CD4-positive, alpha-beta T cell treated with Interleukin-15 for 1 hour (primary cell): ENCODE data around the gene BCL6.
"Not testable (repeated sequence)": the region's sequence is repeated elsewhere in the genome, so short reads cannot be mapped to it uniquely, and the experiment has no call there.

Experiments used
- DNase-seq: peaks from one replicate; pipeline ENCODE4 v3.0.0-alpha.2; 2020

BCL6 gene

DNA sequence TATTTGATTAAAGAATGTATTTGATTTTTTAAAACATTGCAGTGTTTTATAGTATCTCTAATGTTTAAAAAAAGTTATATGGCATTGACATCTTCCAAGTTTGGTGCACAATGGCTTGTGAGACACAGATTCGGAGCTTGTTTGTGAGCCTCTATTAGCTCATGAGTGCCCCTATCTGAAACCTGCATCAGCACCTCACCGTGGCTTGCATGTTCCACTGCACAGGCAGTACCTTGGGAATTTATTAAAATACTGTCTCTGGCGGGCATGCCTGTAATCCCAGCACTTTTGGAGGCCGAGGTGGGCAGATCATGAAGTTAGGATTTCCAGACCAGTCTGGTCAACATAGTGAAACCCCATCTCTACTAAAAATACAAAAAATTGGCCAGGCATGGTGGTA is 36.1 kb downstream of the BCL6 start:
- DNase-seq: no peak

DNA sequence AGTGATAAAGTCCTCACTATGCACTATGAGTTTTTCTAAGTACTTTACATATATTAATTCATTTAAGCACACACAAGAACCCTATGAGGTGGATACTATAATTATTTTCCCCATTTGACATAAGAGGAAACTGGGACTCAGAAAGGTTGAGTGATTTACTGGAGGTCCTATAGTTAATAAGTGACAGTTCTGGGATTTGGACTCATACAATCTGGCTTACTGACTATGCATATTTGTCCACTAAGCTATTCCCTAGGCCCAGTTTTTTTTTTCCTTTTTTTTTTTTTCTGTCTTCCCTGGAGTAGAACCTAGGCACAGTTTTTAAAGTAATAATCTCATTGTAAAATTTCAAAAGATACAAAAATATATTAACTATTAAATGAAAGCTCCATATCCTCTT is 36.6 kb downstream of the BCL6 start:
- DNase-seq: no peak

DNA sequence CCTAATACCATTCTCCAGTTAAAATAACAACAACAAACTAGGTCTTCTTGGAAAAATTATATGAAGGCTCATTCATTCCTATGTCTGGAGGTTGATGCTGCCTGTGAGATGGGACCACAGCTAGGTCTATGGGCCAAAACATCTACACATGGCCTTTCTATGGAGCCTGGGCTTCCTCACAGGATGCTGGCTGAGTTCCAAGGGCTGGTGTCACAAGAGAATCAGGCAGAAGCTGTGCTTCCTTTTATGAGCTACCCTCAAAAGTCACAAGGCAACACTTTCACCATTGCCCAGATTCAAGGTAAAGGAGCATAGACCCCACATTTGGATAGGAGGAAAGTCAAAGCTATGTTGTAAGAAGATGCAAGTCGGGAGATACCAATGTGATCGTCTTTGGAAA is 38.3 kb downstream of the BCL6 start:
- DNase-seq: no peak

DNA sequence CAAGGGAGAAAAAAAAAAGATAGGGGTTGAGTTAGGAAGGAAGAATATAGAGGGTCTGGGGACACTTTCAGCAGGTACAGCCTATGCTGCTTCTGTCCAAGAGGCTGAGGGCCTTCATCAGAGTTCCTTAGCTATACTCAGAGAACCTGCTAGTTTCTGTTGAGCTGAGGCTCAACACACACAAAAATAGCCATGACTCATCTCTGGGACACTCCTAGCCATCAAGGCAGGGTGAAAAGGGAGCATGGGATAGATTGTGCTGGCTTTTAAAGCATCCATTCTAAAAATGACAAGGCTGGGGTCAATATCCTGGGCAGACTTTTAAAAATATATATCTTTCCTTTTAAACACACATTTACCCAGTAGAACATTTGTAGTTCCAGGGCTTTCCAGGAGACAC is 40.1 kb downstream of the BCL6 start:
- DNase-seq: no peak

DNA sequence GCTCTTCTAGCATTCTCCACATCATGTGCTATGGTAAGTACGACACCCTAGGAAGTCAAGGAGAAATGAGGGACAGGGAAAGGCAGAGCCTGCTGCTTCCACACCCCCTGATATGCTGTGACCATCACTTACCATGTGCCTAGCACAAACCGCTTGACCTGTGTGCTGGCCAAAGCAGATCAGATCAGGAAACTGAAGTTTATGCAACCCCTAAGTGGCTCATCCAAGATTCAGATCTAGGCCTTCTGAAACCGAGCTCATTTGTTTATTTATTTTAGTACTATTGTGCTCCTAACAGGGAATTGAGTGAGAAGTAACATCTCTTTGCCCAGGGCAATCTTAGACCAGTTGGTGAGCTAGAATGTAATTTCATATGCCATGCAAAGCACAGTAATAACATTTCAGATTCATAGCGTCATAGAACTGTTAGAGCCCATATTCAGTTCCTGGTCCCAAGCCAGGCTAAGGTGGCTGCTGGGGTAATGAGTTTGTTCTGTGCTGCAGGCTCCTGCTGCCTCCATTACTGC is 42.7 kb downstream of the BCL6 start, which contains the start of gene RTP2:
Gene RTP2, minus strand, starts transcription at position 51 of the 527 bp plus-strand sequence. CDS start 429 bp downstream, outside the sequence.
- DNase-seq: no peak

DNA sequence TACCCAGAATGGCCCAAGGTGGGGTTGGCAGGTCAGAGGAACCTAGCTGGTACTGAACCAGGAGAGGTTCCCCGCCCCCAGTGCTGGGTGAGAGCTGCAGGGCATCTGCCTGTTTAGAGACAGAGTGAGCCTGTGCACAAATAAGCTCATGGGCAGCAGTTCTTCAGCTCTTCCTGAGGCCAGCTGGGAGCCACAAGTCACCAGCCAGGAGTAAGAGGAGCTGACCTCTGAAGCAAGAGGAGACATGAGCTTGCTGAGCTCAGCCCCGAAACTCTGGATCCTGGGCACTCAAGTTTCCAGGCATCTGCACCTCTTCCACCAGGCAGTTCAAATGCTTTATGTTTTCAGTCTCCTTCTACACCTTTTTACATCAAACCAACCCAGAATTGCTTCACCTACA is 45.0 kb downstream of the BCL6 start:
- DNase-seq: no peak

DNA sequence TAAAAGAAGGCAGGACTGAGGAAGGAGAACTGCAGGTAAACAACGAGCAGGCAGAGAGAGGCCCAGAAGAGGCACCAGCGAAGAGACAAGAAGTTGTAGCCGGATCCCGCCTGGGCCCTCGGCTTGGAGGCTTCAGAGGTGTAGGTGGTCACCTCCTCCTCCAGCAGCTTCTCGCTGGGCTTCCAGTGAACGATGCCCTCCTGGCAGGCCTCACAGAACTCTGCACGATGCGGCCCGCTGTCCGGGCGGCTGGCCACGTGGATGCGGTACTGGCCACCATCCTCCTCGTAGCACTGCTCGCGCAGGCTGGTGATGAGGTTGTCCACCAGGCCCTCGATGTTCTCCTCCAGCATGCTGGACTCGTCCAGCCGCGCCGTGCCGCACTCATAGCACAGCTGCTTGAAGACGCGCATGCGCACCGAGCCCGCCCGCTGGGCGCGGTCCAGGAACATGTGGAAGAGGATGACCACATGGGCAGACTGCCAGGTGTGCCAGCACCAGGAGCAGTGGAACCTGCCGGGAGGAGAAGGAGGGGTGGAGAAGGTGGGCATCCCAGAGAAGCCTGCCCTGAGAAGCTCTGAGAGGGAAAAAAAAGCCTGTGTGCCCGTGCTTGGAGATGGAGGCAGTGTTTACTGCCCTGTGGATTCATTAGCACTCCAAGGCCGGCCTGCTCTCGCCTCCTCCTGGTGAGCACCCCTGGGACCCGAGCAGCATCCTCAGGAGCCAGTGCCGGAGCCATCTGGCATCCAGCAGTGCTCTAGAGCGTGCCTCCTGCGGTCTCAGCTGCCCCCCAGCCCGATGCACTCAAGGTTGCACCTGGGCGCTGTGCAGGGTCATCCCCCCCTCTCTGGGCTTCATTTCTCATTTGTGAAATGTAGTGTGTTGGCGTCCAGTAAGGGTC is 46.5 kb downstream of the BCL6 start:
- DNase-seq: no peak

DNA sequence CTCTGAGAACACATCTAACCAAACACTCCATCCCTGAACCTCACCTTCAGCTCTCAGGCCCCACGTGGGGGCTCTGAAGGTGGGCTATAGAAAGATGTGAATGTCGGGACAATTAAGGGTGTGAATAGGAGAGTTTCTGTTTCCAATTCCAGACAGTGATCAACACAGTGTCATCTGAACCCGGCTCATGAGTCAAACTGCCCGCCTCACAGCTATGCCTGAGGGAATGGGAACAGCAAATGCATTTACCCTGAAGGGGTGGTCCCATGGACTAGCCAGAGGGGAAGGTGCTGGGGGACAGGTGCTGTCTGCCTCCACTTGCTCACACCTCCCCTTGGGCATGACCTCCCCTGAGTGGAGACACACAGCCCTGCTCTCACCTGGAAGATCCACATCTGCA is 49.2 kb downstream of the BCL6 start:
- no peak for DNase-seq

DNA sequence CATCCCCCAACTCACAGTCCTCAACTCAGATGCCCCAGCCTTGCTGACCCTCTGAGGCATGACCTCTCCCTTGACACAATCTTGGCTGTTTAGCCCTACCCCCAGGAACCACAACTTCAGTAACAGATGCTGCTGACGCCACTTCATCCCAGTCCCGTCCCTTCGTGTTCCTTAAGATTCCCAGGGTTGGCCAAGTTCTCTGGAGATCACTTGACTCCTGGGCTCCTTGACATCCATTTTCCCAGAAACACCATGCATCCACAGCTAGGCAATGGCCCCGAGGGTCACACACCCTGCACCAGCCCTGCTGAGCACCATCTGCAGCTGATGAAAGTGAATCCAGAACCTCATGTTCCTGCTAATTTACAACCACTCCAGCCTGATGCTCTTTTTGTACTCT is 49.8 kb downstream of the BCL6 start:
- no peak for DNase-seq

DNA sequence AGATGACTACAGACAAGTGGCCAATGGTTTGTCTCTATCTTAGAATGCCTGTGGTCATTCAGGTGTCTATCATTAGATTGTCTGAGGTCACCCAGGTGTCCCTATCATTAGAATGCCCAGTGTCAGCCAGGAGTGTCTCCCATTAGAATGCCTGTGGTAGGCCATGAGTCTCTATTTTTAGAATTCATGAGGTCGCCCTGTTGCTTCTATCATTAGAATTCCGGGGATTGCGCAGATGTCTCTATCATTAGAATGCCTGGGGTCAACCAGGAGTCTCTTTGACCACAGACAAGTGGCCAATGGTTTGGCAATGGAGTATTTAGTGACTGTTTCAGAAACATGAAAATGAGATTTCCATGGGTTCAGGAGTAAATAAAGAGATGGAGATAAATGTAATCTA is 50.5 kb downstream of the BCL6 start:
- DNase-seq: no peak

DNA sequence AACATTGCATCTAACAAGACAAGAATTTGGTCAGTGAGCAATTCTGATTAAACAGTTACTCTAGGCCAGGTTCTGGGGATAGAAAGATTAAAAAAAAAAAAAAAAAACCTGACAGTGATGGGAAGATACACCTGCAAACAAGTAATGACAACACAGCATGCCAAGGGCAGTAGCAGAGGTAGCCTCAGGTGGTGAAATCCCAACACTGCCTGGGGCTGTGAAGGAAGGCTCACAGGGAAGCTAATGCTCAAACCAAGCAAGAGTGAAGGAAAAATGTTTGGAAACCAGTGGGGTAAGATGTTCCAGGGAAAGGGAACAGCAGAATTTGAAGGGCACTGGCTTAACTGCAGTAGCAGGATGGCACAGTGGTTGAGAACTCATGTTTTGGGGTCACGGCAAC is 51.8 kb downstream of the BCL6 start:
- no peak for DNase-seq

DNA sequence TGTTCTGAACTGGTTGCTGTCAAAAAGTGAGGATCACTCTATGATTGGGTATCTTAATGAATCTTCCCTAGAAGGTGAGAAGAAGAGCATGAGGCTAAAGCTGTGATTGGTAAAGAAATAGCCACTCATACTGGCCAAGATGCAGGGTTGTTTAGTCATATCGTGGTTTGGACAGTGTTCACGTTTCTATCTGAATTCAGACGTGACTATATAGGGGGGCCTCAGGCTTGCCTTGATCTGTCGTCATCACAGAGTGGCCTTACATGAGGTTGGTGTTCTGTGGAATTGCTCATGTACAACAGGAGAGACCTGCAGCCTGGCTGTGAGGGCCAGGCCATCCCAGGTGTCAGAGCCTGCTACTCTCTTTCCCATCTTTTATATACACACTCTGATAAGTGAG is 55.3 kb downstream of the BCL6 start:
- no peak for DNase-seq

DNA sequence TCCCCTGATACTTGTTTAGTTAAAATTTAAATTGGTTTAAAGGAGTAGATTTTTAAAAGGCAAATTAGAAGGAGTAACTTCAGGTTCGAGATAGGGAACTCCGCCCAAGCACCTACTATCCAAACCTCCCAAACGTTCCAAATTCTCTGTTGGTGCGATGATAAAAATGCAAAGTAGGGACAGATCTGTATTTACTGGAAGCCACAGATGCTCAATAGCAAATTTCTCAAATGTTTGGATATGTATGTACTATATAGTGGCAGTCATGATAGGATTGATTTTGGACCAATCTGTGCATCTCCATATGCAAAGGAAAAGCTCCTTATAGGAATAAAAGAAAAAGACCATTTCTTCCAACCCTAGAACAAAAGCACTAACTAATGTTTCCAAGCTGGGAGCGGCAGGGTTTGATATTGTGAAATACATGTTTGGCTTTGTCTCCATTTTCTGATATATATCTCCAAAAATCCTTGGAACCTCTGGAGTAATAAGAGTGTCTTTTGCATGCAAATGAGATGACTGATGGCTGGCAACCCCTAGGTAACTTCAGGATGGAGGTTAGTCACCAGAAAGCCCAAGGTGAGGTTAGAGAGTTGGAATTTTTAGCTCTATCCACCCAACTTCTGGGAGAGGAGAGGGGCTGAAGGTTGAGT is 58.5 kb downstream of the BCL6 start:
- DNase-seq: no peak

DNA sequence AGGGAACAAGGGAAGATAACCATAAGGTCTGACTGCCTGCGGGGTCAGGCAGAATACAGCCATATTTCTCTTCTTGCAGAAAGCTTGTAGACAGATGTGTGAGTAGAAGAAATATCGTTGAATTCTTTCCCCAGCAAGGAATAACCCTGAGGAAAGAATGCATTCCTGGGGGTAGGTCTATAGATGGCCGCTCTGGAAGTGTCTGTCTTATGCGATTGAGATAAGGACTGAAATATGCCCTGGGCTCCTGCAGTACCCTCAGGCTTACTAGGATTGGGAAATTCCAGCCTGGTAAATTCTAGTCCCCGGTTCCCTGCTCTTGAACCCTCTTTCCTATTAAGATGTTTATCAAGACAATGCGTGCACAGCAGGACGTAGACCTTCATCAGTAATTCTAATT is 59.3 kb downstream of the BCL6 start:
- no peak for DNase-seq

DNA sequence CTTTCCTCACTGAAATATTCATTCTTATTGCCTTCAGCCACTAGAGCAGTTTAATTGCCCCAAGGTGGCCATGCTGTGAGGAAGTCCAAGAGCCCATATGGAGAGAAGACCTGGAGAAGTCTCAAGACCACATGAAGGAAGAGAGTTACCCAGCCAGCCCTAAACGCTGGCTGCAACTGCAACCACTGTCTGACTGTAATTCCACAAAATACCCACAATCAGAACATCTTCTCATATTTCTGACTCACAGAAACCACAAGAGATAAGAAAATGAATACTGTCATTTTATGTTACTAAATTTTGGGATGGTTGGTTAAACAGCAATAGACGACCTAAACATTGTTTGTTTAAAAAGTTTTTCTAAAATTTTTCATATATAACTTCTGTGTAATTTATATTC is 60.4 kb downstream of the BCL6 start:
- no peak for DNase-seq

DNA sequence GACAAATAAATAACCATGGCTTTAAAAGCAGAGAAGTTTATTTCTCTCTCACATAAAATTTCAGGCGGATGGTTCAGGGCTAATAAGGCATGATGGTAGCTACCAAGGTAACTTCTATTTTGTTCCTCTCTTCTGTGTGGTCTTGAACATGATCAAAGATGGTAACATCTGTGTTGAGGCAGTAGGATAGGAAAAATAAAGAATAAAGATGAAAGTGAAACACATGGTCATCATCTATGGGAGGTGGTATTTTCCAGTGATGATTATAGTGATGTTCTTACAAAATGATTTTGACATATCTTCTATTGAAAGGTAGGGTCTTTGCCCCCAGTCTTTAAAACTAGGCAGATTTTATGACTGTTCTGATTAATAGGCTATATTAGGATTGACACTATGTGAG is 60.8 kb downstream of the BCL6 start:
- DNase-seq: no peak

DNA sequence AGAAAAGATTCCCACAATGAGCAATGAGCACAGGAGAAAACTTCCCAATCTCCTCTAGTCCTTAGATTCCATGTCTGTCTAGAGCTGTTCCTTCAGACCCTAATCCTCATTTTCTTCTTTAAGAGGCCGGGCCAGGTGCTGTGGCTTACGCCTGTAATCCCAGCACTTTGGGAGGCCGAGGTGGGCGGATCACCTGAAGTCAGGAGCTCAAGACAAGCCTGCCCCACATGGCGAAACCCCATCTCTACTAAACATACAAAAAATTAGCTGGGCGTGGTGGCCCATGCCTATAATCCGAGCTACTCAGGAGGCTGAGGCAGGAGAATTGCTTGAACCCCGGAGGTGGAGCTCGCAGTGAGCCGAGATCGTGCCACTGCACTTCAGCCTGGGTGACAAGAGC is 63.5 kb downstream of the BCL6 start:
- not testable (repeated sequence) for DNase-seq

DNA sequence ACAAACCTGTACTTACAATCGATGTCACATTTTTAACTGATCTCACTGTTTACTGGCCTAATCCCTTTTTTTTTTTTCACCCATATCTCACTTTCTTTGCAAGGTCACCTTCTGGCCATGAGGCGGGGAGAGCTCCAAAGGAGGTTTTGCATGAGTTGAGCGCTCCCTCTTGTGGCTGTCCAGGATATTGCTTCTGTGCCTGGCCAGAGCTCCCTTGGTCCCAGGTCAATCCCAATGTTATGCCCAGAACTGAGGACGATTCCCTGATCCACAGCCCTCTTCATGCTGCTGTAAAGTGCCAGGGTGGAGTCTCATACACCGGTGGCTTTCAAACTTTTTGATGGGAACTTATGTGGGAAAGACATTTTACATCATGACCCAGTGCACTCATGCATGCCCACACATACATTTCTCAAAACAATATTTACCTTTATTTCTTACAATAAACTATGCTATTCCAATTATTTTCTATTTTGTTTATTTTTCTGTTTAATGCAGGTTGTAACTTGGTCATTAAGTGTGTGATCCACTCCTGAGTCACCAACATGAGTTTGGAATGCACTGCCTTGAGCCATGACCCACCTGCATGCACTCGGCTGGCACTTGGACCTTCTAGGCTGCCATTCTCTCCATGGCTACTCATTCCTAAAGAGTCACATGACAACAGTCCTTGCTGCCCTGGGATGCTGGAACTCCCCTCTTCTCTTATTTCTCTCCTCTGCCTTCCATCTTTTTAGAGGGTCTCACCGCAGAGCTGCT is 65.5 kb downstream of the BCL6 start:
- peak; percentile 49 for DNase-seq

DNA sequence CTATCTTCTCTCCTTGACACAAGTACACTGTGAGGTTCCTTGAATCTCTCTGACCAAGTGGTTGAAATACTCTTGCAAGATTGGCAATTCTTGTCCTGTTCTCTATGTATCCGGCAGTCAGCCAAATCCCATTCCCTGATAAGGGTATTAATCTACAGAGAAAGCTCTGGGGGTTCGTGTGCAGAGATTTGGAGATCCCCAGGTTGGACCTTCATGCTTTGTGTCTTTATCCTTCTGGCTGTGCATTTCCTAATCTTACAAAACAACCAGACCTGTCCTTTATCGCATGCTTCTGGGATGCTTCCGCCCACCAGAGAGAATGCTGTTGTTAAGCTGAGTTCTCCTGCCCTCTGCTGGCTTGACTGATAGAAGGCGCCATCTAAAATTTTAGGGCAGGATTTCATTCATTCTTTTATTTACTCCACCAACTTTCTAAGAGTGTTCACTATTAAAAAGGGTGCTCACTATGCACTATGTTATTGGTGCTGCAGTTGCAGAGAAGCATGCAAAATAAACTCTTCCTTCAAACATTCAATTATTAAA is 66.5 kb downstream of the BCL6 start:
- DNase-seq: no peak

DNA sequence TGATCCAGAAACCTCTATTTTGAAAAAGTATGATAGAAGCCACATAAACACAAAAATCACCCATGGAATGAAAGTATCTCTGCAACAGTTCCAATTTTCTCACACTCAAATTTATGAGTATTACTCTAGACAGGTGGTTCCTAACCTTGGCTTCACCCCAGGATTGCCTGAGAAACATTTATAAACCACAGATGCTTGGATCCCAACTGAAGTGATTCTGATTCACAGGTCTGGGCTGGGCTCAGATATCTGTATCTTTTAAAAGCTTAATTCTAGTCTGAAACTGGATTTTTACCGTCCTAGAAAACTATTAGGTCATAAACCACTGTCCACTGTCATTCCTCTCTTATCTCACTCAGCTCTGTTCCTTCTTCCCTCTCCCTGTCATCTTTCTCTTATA is 67.7 kb downstream of the BCL6 start:
- no peak for DNase-seq

DNA sequence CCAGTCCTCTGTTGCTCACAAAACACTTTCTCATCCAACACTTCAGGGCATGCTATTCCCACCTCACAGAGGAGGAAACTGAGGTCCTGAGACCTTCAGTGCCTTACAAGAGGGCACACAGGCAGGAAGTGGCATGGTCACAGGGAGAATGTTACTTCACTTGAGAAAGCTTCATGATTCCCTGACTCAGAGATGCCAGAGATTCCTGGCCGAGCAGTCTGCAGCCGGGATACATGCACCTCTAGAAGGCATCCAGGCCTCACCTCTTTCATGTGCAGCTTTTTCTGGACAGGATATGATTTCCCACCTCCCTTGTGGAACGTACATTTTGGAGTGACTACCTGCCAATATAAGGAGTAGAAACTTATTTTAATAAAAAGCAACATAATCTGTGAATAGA is 72.3 kb downstream of the BCL6 start:
- no peak for DNase-seq
